DOHH2 (cell line): ENCODE results near the gene RABGEF1.

Experiments
- EZH2phosphoT487 ChIP-seq: fragments of 200-600 bp; sonication (generic); IDR thresholded peaks from 2 replicates; pipeline ENCODE4 v1.6.1; 2017; ENCODE audit warnings: borderline replicate concordance, mild to moderate bottlenecking, antibody characterized with exemption, low read length, moderate library complexity, mixed read lengths
- TF ChIP-seq, protein P1 (sequence below): fragments of 200-600 bp; sonication (generic); IDR thresholded peaks from one replicate; pipeline ENCODE4 v1.5.1; 2014; ENCODE audit warnings: antibody characterized with exemption, mild to moderate bottlenecking, low read depth, low read length; ENCODE audit not compliant: poor library complexity, severe bottlenecking

DNA sequence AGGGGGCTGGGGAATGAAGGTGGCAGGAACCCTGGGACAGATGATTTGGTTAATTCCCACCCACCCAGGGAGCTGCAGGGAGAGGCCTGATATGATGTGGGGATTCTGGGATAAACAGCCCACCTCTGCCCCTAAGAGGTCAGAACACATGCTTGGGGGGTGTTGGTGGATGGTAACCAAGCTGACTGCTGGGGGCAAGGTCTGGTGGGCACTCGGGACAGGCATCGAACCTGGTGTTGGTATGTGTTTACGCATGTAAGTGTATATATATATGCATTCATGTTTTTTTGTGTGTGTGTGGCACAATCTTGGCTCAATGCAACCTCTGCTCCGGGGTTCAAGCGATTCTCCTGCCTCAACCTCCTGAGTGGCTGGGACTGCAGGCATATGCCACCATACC, 99.8 kb downstream of the RABGEF1 start:
- no peak for TF ChIP-seq EZH2phosphoT487
- TF ChIP-seq, protein P1, sequence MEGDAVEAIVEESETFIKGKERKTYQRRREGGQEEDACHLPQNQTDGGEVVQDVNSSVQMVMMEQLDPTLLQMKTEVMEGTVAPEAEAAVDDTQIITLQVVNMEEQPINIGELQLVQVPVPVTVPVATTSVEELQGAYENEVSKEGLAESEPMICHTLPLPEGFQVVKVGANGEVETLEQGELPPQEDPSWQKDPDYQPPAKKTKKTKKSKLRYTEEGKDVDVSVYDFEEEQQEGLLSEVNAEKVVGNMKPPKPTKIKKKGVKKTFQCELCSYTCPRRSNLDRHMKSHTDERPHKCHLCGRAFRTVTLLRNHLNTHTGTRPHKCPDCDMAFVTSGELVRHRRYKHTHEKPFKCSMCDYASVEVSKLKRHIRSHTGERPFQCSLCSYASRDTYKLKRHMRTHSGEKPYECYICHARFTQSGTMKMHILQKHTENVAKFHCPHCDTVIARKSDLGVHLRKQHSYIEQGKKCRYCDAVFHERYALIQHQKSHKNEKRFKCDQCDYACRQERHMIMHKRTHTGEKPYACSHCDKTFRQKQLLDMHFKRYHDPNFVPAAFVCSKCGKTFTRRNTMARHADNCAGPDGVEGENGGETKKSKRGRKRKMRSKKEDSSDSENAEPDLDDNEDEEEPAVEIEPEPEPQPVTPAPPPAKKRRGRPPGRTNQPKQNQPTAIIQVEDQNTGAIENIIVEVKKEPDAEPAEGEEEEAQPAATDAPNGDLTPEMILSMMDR: no peak
